ENCODE data around the gene ELMO2.

- TF ChIP-seq SUZ12 (IDR thresholded peaks at IDR 0.05; ENCODE audit: extremely low read depth, insufficient read depth, insufficient read length) (no peak), ZNF274 (IDR thresholded peaks at IDR 0.05; ENCODE audit: low read depth, low read length) (no peak), YY1 (IDR thresholded peaks at IDR 0.05; ENCODE audit: insufficient read depth, insufficient read length) (no peak)
These were observed 44.6 kb downstream of the ELMO2 start for GRCh38 chr20:46361811-46362210.
